ENCODE measurements around the gene AGPAT3.

The AGPAT3 gene

DNA sequence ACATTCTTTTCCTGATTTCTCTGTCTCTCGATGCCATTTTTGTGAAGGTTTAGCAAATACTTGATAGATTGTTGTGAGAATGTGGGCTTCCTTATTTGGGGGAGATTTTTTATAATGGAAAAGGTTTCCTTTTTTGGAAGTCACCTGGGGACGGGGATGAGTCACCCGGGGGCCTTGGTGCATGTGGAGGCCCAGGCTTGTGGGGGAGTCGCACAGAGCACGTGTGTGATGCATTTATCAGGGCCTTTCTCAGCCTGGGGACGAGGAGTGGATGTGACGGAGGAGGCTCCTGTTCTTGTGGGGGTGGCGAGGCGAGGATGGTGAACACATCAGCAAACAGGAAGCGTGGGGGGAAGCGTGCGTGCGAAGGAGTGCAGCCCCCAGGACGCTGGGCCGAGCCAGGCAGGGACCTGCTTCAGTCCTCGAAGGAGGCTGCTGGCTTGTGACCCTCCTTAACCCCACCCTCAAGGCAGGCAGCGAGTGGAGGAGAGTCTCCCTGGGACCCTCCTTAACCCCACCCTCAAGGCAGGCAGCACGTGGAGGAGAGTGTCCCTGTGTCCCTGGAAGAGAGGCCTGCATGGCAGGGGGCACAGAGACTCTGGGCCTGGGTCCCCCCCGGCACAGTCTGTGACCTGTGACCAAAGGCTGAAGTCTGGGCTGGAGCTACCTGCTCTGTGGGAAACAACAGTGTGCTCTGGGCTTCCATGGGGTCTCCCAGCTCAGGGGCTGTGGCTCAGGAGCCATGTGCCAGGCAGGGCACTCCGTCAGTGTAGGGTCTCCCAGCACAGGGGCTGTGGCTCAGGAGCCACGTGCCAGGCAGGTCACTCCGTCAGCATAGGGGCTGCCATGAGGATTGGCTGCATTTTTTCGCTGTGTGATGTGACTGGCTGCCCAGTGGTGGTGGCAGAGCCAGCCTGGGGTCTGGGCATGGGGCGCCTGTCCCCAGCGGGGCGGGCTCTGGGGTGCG is 57.2 kb downstream of the AGPAT3 start:
- DNase-seq (ENCODE audit: low read depth, low spot score): no peak

DNA sequence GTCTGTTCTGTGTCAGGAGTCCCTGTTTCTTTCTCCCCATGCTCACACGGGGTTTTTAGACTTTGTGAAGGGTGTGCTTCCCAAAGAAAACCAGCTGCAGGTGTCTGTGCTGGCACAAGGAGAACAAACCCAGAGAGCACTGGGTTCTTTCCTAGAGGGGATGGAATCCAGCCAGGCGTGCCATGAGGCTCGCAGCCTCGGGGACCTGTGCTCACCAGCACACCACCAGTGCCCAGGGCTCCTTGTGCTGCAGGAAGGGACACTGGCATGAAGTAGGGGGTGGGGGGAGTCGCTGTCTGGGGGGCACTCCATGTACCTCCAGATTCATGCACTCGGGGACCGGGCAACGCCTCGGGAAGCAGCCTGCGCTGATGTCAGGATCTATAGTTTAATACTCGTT is 57.9 kb downstream of the AGPAT3 start:
- DNase-seq (ENCODE audit: low read depth, low spot score): no peak

DNA sequence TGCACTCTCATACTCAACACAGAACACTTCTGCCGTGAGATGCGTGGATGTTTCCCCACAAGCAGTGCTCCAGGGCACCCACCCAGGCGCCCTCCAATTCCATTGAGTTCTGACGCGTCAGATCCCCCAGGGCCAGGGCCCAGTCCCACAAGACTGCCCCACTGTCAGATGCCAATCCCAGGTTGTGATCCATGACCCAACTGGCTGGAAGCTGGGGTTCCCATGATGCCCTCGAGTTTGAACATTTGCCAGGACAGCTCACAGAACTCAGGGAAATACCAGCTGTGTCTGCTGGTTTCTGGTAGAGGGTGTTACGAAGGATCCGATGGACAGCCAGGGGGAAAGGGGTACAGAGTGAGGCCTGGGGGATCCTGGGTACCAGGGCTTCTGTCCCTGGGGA is 58.4 kb downstream of the AGPAT3 start:
- DNase-seq (ENCODE audit: low read depth, low spot score): no peak

DNA sequence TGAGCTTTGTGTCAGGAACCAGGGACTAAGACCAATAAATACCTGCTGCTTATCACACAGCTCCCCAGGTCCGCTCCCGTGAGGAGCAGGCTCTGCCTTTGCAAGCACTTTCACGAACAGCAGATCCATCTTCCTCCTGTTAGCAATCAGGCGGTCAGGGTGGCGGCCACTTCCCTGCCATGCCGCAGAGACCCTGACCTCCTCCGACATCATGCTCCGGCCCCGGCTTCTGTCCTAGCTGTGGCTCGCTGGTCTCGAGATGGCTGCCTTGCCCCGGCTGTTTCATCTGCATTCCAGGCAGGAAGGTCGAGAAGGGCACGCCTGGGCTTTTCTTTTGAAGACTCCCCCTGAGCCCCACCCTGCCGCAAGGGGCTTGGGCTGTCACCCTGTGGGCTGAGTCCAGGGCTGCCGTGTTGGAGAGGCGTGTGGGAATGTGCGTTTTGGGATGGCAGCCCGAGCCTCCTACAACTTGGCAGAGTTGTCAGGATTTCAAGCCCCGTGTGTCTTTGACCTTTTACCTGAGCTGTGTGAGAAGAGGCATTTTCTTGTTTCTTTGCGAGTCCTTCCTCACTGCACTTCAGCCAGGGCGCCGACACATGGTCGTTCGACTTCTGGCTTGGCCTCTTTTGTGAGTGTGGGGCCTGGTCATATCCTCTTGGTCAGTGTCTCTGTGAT is 59.5 kb downstream of the AGPAT3 start:
- no peak for DNase-seq (ENCODE audit: low read depth, low spot score)

DNA sequence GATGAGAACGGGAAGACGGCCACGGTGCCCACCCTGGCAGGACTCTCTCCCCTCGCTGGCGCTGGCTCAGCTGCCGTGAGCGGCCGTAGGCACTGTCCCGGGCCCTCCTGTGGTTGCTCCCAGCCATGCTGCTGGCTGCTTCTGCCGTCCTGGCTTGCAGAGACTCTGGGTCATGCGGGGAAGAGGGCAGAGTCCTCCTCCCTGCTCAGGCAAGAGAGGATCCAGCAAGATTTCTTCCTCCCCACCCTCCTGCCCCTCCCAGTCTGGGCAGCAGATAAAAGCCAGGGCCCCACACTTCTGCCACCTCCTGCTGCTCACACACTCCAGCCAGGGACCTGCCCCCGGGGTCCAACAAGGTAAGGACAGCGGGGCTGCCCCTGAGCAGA is 60.1 kb downstream of the AGPAT3 start:
- no peak for DNase-seq (ENCODE audit: low read depth, low spot score)

DNA sequence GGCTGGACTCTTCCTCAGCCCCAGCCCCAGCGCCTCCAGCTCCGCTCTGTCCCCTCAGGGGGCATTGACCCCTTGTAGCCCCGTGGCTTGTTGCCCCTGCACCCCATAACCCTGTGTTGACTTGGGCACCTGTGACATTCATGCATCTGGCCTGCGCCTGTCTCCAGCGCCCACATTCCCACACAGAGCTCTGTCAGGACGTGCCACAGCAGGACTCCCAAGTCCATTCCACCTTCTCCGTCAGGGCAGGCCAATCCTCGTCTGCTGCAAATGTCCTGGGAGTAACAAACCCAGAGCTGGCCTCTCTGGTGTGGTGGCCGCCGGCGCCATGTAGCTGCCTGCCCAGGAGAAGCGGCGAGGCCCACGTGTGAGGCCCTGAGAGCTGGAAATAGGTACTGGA is 60.6 kb downstream of the AGPAT3 start:
- DNase-seq (ENCODE audit: low read depth, low spot score): no peak

DNA sequence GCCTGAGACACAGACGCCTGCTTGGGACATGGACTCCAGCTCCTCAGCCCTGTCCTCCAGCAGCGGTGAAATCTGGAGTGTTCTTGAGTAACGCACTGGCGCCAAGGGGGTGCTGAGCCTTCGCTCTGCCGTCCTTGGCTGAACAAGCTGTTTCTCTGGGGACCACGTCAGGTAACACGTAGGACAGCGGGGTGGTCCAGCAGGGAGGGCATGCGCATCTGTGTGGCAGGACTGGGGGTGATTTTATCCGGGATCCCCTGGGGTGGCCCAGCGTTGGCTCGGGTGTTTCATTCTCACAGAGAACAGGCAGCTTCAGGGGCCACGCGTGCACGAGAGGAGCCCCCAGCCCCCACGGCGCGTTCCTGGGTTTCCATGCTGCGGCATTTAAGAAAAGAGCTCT is 61.2 kb downstream of the AGPAT3 start:
- DNase-seq (ENCODE audit: low read depth, low spot score): no peak

DNA sequence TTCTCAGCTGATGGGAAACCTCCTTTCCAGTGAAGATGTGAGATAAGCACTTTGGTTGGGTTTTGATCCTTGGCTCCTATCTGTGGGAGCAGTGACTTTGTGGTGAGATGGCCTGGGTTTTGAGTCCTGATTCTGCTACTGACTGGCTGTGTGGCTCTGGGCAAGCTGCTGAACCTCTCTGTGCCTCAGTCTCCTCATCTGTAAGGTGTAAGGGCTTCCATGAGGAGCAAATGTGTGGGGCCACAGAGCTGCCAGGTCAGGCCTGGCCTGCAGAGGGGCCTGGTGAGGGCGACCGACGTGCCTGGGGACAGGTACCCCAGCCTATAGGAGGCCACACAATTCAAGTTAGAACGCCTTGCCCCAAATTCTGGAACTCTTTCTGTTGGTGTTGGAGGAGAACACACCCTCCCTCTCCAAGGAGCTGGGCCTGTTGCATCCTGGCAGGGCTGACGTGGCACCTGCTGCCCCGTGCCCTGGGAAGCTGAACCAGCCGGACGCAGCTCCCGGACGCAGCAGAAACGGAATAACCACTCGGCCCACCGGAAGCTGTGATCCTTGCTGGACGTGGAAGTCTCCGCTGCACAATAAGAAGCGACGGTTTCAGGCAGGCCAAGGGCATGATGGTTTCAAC is 62.7 kb downstream of the AGPAT3 start:
- no peak for DNase-seq (ENCODE audit: low read depth, low spot score)

DNA sequence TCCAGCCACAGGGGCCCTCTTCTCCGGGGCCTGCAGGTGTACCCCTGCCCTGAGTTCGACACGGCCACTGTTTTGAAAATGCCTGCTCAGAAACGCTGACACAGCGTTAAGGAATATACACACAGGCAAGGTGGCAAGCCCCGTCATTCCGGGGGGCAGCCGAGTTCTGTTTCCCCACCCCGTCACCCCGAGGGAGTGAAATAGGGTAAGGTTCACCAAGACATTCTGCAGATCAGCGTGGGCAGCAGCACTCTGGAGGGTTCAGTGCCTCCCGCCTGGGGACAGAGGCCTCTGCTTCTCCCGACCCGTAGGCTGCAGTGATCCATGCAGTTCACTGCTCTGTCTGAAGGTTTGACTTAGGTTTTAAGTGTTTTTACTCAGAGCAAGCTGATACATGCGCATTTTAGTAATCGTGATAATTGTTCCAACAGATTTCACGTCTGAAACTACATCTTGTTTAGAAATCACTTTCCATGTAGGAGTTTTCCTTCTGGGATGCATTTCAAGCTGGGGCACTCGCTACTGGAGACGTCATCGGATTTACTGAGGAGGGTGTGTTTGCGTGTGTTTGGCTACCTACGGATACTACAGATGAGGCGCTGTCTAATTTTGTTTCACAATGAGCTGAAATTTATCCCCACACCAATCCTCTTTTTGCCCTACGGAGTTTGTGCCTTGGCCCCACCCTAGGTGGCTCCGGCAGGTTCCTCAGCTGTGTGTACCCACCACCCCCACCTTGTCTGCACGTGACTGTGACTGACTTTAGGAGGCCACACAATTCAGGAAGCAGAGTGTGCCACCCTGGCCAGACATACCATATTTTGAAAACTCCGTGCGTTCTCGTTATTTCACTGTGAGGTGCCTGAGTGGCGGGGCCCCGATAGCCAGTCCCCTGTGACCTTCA is 63.5 kb downstream of the AGPAT3 start:
- DNase-seq (ENCODE audit: low read depth, low spot score): no peak

DNA sequence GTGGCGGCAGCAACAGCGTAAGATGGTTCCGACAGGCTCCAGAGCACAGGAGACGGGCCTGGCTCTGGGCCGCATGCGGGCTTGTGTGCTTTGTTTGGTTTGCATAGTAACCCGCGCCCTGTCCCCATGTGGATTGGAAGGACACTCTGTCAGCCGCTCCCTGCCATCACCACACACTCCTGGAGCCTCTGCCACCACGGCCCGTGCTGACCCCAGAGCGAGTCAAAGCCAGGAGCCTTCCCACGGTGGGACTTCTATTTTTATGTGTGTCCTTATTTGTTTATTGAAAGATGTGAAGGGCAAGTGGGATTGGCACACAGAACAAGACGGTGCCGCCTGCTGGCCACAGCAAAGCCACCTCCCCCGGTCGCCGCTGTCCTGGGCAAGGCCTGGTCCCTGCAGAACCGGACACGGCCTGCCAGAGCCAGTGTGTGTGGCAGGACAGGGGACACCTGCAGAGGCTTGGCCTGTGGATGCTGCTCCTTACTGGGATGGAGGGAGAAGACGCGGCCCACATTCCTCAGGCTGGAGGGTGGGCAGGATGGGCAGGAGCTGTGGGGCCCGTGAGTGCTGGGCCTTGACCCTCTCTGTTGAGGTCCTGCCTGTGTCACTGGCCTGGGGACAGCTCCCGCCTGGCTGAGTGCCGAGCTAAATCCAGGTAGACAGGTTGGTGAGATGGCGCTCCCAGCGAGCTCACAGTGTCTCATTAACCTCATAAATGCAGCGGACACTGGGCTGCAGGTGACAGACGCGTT is 64.4 kb downstream of the AGPAT3 start:
- no peak for DNase-seq (ENCODE audit: low read depth, low spot score)

DNA sequence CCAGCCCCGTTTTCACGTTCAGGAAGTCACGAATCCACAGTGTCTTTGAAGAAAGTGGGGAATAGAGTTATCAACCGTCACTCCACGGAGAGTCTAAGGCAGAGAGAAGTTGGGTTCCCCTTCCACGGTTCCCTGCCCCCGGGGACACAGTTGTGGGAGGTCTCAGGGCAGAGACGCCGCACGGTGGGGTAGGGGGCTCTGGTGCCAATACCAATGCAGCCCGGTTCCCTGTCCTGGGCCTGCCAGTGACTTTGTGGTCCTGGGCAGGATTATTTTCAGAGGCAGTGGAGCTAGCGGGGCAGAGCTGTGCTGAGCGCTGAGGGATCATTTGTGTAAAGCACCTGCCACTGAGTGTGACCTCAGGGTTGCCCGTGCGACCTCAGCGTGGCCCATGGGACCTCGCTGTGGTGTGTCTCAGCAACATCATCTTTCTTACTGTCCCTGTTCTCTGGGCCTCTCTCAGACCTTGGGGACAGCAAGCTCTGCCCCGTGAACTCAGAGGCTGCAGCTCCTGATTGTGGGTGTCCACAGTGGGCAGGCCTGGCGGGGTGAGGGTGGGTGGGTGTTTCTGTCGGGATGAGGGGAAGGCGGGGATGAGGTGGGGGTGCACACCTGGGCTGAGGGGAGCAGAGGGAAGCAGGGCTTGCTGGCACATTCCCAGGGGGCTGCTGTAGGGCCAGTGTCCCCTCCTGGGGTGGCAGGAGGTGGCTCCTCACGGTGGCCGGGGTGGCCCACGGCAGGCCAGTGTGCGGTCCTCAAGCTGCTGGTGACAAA is 65.2 kb downstream of the AGPAT3 start:
- DNase-seq (ENCODE audit: low read depth, low spot score): no peak

DNA sequence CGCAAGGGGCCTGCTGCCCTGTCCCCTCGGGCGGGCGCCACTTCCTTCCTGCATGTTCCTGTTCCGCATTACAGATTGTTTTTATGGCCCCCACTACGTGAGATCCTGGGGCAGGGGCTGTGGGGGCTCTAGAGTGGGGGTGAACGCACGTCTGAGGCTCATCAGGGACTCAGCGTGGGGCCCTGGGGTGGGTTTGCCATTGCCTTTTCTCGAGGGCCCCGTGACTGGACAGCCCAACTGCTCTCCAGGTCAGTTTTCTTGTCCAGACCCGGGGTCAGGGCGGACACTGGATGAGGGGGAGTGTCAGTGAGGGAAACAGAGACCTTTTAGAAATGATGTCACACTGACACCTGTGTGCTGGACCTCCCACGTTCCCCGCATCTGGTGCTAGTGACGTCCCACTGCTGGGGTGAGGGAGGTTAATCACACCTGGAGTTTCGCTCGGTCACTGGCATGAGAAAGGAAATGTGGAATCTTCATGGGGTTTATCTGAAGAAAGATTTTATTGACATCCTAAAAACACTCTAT is 65.9 kb downstream of the AGPAT3 start:
- no peak for DNase-seq (ENCODE audit: low read depth, low spot score)

DNA sequence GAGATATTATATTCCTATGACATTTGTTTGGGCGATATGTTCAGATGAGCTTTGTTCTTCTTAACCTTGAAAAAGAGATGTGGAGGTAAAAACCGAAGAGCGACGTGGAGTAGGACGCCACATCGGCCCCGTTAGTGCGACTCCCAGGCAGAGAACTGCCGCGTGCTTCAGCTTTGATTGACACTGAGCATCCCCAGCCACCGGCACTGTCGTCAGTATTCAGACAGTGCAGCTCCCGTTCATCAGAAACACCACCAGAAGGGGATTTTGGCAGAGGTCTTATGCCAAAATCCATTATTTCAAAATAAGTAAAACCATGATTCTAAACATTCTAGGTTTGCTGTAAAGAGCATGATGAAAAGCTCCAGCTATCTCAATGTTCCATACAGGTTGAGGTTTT is 66.5 kb downstream of the AGPAT3 start:
- no peak for DNase-seq (ENCODE audit: low read depth, low spot score)

DNA sequence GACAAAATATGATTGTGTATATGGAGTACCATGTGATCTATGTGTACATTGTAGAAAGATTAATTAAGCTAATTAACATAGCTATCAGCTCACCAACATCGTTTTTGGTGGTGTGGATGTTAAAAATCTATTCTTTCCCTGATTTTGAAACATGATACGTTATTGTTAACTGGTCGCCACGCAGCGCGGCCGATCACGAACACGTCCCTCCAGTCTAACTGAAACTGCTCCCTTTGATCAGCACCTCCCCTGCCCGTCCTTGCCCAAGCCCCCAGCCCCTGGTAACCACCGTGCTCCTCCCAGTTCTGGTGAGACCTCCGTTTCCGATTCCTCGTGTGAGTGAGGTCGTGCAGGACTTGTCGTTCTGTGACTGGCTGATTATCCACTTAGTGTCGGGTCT is 67.0 kb downstream of the AGPAT3 start:
- no peak for DNase-seq (ENCODE audit: low read depth, low spot score)

DNA sequence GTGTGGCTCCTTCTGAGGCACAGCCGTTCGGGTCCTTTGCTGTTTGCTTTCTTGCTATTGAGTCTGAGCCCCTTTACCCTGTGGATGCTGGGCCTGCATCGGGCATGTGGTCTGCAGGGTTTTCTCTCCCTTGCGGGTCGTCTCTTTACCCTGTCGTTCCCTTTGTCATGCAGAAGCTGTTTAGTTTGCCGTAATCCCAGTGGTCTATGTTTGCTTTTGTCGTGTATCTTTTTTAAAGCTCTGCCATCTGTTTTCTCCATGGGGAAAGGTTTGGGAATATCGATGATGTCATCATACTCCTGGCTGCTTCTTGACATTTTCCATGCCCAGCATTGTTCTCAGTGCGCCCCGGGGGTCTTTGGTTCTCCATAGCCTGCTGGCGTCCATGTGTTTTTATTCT is 68.2 kb downstream of the AGPAT3 start:
- no peak for DNase-seq (ENCODE audit: low read depth, low spot score)

DNA sequence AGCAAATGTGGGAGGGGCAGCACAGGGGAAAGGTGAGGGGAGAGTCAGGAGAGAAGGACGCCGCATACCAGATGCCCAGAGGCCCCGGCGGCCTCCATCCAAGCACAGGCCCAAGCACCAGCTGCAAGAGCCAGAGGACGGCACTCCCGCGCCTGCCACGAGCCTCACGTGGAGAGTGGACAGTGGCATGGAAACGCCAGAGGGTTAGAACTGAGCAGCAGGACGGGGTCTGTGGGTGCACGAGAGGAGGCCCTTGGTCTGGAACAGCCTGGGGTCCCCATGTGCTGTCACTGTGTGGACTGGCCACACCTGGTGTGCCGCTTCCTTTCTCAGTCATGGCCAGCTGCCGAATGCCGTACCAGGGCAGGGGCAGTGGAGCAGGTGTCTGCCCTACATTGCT is 68.7 kb downstream of the AGPAT3 start:
- DNase-seq (ENCODE audit: low read depth, low spot score): no peak

DNA sequence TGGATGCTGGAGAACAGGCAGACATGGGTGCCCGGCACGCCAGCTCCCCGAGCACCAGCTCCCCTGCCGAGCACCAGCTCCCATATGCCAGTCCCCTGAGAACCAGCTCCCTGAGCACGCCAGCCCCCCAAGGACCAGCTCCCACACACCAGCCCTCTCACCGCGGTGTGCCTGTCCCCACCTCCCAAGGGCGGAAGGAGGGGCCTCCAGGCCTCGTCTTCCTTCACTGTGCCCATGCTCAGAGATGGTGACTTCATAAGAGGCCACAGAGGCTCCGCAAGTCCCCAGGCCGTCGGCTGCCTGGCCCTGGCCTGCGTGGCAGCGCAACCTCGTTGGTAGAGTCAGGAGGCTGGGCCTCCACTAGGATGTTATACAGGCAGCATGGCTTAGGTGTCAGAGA is 69.1 kb downstream of the AGPAT3 start:
- DNase-seq (ENCODE audit: low read depth, low spot score): no peak

DNA sequence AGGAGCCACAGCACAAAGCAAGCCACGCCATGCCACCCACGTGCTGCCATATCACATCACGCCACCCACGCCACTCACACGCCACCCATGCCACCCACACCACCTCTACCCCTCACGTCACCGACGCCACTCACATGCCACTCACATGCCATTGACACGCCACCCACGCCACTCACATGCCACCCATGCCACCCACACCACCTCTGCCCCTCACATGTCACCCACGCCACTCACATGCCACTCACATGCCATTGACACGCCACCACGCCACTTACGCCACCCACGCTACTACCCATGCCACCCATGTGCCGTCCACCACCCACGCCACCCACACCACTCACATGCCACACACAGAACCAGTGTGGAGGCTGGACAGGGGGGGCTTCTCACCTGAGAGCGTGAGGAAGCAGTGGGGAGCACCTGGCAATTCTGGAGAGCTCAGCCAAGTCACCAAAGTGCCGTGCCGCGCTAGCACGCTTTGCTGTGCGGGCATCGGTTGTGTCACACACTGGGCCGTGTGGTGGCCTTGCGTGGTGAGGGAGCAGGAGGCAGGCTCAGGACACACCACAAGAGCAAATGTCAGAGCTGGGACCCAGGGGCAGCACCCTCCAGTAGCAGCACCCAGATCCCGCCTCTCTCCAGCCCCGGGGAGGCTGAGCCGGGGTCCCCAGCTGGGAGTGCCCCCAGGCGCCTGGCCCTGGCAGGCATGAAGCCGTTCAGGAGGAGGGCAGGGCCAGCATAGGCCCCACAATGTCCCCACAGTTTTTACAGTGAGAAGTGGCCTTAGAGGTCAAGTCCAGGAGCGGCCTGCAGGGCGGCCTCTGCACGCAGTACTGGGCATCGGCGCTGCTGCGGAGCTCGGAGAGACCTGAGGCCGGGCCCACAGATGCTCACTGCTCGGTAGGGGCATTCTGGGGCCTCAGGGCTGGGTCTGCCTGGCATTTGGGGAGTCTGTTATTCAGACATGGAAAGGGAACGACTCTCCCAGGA is 70.0 kb downstream of the AGPAT3 start:
- no peak for DNase-seq (ENCODE audit: low read depth, low spot score)

DNA sequence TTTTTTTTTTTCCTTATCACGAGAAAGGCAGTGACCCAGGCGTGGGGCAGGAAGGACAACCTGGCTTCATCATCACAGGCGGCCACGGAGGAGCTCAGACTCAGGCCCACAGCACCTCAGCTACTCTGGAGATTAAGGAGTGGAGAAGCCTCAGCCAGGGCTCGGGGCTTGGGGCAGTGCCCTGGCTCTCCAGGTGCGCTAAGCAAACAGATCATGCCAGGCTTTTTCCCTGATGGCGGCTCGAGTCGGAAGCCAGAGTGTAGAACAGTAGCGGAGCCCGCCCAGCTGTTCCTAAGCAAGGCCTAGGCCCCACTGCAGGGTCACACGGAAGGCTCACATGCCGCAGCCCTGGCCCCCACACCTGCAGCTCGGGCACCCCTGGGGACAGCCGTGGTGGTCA is 70.7 kb downstream of the AGPAT3 start:
- no peak for DNase-seq (ENCODE audit: low read depth, low spot score)

Data from activated CD4-positive, CD25-positive, alpha-beta regulatory T cell treated with anti-CD3 and anti-CD28 coated beads, Interleukin-2, amount 50 U/mL, for 16 hours (primary cell).